Activated effector memory CD4-positive, alpha-beta T cell treated with Interleukin-2 at 50 U/mL for 16 hours (primary cell): ENCODE results near the gene TOMM70.
"Not testable (repeated sequence)": the region's sequence is repeated elsewhere in the genome, so short reads cannot be mapped to it uniquely, and the experiment has no call there.

Experiments used
- DNase-seq: peaks from one replicate; pipeline ENCODE4 v3.0.0-alpha.2; 2020

The TOMM70 gene

DNA sequence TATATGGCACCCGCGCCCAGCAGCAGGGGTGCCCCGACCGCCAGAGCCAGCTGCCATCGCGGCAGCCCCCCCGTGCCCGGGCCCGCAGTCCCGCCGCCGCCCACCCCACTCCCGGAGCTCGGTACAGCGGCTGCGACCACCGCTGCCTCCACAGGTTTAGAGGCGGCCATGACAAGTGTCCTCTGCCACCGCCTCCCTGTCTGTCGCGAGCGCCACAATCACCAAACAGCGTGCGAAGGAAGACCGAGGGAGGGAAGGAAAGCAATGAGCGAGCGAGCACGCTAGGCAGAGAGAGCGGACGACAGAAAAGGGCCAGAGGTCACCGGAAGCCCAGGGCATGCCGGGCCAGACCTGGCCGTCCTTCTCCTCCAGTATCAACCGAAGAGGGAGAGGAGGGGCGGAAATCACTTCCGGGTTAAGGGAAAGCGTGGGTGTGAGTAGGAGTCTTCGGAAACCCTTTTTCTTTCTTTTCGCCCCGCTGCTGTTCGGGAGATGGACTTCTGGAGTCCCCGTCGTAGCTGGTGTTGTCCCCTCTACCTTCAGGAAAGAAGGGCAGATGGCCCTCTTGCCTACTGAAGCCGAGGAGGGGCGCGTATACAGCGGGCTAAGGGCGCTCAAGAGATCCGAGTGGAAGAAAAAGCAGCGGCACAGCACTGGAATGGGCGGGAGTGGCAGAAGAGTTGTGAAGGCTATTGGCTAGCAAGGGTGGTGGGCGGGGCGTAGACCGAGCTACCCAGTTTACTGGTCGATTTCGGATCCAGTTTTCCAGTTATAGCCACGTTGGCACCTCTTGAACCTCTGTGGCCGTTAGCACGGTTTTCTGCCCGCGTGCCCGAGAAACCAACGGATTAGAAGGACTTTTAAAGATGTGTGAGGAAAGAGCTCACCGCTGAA lies at the start of gene TOMM70, which contains the start of gene LNP1:
Gene TOMM70, minus strand, starts transcription at position 310 of the 894 bp plus-strand sequence. Its CDS starts 140 bp downstream, at position 170.
Gene LNP1, plus strand, starts transcription at position 760 of the 894 bp plus-strand sequence. CDS start 28,191 bp downstream, outside the sequence.
- peak; percentile 92 for DNase-seq

DNA sequence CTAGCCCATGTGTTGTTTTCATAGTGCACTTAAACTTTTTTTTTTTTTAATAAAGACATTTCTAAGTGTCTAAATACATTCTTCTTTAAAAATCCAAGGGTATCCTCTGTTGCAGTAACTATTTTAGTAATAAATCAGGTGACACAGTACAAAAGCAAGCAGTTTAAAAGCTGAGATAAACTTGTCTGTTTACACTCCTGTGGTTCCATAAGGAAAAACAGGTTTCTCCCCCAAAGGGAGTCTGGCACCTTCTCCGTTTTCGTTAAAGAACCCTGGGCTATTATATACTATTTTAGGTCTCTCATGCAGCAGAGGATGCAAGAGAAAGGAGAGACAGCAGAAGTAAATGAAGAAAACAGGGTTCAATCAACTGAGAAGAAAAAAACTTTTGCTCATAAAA lies 48.3 kb upstream of the TOMM70 start:
- DNase-seq, result no peak

DNA sequence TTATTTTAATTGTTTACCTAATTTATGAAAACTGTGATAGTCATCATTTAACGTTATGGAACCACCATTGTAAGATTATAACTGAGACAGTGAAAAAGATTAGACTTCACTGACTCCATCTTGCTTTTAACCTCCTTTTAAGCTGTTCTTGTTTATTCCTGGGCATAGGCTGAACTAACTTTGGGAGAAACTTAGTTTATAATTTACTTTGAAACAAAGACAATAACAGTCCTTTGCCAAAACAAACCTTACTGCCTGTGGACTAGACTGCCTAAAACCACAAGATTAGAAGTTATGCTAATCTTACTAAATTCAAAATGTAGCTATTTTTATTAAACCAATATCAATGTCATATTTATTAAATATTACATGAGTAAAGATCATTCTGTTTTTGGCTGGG lies 47.2 kb upstream of the TOMM70 start:
- no peak for DNase-seq

DNA sequence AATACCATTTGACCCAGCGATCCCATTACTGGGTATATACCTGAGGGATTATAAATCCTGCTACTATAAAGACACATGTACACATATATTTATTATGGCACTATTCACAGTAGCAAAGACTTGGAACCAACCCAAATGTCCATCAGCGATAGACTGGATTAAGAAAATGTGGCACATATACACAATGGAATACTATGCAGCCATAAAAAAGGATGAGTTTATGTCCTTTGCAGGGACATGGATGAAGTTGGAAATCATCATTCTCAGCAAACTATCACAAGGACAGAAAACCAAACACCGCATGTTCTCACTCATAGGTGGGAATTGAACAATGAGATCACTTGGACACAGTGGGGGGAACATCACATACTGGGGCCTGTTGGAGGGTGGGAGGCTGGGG lies 46.2 kb upstream of the TOMM70 start:
- not testable (repeated sequence) for DNase-seq

DNA sequence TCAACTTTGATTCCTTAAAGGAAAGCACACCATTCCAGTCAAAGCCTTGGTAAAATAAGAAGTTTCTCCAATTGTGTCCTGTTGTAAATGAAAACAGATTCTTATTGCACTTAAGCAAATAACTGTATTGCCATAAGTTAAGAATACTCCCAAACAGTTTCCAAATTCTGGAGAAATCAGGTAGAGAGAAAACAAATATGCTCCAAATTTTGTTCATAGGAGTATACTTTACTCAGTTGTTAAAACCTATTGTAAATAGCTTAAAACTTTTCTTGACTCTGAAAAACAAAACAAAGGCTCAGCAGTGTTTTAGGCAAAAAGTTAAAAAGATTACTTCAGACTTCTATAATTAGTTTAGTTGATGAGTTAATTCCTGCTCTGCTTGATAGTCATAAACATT lies 42.8 kb upstream of the TOMM70 start:
- no peak for DNase-seq

DNA sequence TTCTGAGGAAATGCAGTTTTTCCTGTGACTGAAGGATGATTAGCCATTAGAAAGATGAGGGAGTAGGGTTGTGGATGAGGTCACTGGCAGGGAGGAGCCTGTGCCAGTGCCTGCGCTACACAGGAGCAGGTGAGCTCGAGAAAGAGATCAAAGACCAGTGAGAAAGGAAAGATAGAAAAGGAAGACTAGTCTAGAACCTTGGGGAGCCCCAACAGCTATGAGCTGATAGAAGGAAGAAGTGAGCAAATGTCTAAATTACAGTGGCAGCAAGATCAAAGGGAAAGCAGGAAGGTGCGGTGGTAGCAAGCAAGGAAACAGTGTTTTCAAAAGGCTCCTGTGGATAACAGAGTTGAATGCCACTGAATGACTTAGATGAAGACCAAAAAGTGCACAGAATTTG lies 40.0 kb upstream of the TOMM70 start:
- no peak for DNase-seq

DNA sequence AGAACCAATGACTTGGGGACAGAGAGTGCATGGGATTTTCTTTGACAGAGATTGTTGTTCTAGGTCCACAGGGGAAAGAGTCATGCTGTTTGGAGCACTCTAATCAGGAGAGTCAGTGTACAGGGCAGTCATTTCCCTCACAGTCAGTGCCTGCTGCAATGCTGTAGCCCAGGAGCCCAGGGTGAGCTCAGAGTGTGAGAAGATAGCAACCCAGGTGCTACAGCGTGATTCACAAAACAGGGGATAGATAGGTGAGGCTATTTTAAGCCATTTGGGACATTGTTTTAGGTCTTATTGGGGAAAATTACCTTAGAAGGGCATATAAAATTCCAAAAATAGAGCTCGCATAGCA lies 37.7 kb upstream of the TOMM70 start:
- no peak for DNase-seq

DNA sequence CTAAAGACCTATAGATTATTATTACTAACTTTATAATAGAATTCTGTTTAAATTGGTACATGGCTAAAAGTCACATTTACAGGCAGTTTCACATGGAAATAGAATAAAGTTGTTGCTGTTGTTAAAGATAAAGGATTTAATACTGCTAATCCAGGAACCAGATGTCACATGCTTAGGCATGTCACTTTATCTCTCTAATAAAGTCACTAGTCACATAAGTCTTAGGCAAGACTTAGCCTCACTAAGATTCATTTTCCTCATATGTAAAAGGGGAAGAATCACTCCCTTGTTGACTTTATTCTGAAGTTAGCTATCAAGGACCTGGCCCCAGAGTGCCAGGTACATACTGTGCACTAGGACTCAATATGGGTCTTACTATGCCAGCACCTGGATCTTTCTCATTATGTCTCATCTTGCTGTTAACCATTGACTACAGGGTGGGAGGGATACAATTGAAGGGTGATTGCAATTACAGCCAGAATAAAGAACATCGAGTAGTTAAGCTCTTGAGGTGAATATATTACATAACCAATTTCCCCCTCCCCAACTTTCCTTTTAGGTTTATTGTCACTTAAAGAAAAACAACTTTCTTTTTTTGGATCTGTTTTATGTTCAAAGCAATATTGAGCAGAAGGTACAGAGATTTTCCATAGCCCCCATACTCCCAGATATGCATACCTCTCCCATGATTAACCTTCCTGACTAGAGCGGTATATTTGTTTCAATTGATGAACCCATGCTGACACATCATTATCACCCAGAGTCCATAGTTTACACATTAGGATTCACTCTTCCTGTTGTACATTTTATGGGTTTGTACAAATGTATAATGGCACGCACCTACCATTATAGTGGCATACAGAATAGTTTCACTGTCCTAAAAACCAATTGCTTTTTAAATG lies 37.1 kb upstream of the TOMM70 start:
- no peak for DNase-seq

DNA sequence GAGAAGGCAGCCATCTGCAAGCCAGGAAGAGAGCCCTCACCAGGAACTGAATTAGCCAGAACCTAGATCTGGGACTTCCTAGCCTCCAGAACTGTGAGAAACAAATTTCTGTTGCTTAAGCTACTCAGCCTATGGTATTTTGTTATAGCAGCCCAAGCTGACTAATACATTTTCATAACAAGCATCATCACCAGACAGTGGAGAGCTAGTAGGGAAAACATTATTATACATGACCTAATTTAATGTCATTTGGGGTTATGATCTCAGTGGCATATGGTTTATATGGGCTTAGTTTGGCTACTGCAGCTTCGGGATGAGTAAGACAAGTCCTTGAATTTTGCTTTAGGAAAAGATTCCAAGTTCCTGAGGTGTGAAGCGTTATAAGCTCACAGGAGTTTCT lies 36.1 kb upstream of the TOMM70 start:
- DNase-seq, result no peak

DNA sequence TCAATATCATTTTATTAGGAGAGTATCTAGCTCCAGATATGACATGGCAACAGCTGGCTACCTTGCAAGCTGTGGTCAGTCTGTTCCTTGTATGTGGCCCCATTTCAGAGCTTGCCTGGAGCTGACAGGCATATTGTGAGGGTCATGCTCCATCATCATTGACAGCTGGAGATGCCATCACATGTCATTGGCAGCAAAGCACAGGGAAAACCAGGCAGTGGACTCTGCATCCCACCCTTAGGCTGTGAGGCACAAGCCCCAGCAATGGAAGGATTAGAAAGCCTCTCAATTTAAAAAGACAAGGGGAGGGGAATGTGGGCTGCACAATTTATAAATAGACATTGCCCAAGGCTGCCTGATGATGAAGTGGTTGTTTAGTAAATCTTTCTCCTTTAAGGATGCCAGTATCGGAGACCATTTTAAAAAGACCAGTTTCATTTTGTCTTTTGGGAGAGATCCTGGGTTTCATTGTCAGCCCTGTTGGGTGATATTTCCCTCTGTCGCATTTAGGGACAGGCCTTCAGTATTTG lies 28.4 kb upstream of the TOMM70 start:
- no peak for DNase-seq

DNA sequence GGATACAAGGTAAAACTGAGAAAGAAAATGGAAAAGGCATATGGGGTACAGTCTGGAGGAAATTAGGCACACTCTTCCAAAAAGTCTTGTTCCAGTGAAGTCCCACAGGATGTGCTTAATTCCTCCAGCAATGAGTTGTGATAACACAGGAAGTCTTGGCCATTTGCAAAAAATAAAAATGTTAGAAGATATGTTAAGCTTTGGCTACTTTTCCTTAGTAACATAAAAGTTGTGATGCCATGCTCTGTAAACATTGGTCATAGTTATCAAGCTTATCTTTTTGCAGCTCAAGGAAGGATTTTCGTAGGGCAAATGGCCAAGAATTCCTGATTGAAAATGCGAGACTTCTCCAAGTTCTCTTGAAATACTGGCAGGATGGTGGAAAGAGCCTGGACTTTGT lies 26.8 kb upstream of the TOMM70 start:
- no peak for DNase-seq

DNA sequence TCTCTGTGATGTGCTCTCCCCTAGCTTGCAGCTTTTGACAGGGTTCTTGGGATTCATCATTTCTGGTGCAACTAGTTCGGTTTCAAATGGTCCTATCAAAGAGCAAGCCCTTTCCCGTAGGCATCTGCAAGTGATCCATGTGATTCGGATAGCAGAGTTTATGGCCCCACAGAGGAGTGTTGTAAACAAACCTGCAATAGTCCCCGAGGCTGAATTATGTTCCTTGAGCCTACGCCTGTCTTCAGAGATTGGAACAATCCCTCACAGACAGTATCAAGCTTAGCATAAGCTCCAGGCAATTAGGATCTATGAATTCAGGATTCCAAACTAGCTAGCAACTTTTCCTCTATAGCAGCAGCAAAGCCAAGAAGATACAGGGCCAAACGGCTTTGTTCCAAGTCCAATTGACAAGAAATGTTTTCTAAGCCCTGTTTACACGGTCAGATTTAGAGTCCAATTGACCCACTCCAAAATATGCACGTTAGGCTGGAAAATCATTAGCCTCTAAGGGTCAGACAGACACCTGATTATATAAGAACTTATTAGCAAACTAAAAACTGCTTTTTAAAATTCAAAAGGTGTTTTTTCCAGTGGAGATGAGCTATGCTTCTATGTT lies 25.3 kb upstream of the TOMM70 start:
- no peak for DNase-seq

DNA sequence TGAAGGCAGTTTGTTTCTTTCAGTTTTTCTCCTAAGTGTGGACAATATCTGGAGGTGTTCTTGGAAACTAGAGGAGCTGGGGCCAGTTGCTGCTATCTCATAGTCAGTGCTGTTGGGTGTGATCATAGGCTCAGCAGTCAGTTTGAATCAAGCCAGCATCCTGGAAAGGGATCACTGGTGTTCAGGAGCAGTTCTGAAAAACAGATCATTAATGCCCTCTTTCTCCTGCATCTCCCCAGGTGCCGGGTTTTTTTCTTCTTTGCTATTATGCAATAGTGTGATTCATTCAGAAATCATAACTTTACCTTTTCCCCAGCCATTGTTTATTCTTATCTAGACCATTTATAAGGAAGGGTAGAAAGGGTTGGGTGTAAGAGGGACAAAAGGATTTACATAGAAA lies 24.4 kb upstream of the TOMM70 start:
- no peak for DNase-seq

DNA sequence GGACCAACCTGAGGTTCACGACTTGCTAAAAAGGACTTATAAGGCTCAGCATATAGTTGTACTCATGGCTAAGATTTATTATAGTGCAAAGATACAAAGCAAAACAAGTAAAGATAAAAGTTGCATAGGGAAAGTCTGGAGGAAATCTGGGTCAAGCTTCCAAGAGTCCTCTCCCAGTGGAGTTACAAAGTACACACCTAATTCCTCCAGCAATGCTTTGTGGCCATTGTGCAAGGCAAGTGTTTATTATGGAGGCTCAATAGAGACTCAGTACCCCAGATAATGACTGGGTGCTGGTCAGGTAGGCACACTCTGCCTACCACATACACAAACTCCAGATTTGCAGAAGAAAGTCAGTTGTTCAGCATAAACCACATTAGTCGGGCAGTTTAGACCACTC lies 23.4 kb upstream of the TOMM70 start:
- no peak for DNase-seq

DNA sequence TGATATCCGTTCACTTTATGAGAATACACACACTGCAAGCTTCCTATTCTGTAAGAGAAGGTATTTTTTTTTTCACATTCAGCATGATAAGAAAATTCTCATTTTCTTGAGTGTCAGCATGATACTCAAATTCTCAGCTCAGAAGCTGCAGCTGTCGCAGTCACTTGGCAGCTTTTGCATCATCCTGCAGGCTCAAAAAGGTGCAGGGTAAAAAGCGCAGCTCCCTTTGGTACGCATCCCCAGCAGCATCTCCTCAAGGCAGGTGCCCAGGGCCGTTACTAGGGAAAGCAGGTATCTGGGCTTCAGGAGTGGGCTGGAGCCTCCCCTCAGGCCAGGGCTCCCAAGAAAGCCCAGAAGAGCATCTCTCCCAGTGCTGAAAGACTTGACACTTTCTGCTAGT lies 22.7 kb upstream of the TOMM70 start:
- no peak for DNase-seq

DNA sequence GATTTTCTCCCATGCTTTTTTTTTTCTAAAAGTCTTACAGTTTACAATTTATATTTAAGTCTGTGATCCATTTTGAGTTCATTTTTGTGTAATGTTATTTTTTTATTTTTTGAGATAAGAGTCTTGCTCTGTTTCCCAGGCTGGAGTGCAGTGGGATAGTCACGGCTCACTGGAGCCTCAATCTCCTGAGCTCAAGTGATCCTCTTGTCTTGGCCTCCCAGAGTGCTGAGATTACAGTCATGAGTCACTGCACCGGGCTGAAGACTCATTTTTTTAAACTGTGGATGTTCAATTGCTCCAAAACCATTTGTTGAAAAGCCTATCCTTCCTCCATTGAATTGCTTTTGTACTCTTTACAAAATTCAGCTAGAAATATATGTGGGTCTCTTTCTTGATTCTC lies 20.0 kb upstream of the TOMM70 start:
- DNase-seq, result no peak

DNA sequence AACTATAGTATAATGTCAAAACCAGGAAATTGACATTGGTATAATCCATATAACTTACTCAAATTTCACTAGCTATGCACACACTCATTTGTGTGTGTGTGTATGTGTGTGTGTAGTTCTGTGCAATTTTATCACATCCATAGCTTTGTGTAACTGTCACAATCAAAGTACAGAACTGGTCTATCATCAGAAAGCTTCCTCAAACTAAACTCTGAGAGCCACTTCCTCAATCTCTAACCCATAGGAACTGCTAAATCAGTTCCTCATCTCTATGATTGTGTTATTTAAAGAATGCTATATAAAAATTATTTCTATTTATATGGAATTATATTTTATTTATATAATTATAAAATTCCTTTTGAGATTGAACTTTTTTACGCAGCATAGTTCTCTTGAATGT lies 18.5 kb upstream of the TOMM70 start:
- DNase-seq, result no peak

DNA sequence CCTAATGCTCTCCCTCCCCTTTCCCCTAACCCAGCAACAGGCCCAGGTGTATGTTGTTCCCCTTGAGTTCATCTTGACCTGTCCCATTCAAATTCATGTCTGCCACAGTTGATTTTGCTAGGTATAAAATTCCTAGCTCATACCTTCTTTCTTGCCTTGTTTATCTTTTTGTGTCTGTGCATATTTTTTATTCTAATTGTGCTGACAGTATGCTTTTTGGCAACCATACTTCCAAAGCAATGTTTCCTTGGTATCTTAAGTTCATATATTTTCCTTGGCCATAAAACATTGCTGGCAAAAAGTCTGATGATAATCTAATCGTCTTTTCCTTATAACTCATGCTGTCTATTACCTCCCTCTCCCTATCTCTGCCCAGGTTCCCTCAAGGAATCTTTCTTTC lies 16.0 kb upstream of the TOMM70 start:
- DNase-seq, result no peak

DNA sequence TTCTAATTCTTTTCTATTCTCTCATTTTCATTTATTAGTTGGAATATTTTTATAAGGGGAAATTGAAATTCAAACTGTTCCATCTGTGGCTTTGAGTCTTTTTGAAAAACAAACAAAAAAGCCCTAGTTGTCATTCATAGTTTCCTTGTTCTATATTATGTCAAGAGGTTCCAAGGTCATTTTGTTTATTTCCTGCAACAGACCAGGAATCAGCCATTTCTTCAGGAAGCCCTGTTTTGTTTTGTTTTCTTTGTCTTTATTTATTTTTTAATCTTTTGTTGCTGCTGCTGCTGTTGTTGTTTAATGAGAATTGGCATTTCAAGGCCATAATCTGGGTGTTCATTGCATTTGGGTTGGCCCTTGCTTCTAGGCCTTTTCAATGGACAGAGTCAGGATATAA lies 15.3 kb upstream of the TOMM70 start:
- no peak for DNase-seq

DNA sequence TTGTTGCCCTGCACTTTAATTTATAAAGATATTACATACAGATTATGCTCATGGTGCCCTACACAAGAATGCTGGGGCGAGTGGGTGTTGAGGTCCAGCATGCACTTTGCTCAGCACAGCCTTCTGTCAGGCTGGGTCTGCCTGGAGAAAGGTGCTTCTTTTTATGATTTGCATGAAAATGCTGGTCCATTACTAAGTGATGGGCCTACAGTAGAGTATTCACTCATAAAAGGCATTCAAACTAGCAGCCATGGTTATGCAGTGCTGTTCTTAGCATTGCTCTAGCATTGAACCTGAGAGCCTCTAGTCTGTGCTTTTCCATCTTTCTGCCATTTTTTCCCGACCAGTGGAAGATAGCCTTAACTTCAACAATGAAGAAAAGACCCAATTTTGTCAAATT lies 12.7 kb upstream of the TOMM70 start:
- DNase-seq, result no peak

DNA sequence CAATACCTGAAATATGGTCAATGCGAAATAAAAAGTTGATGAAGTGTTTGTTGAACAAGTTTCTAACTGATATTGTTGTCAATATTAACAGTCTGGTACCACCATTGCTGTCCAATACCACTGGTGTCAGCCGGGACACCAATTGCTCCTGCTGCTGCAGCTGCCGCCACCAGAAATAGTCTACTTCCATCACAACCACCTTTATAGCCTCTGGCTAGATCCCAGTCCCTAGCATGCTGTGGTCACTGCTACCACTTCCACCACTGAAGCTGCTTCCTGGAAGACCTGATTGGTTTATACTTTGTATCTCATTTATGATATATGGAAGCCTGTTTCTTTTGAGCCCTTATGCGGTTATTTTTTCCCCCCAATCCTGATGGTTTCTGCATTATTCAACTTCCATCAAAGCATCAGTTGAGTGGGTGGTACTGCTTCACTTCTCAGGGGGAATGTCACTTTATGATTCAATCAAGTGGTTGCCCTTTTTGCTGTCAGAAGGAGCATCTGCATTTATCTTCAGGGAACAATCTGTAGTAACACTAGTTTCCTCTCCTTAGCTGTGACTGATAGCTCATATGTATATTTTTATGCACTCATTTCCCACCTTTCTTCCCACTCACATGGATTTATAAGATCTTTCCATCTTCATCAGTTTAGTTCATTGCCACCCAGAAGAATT lies 12.2 kb upstream of the TOMM70 start:
- no peak for DNase-seq
